ENCODE data around the gene LONRF2.

The LONRF2 gene

GRCh38 chr2:100320547-100321178 lies 1.6 kb downstream of the LONRF2 start:
- no peak for DNase-seq (ENCODE audit: low read depth)
- TF ChIP-seq CTCF (IDR thresholded peaks at IDR 0.05; ENCODE audit: insufficient read depth, low read depth, low read length, missing control alignments), result no peak
- H3K4me3 ChIP-seq (ENCODE audit: low read depth, low read length), result no peak overlapping the region

DNA sequence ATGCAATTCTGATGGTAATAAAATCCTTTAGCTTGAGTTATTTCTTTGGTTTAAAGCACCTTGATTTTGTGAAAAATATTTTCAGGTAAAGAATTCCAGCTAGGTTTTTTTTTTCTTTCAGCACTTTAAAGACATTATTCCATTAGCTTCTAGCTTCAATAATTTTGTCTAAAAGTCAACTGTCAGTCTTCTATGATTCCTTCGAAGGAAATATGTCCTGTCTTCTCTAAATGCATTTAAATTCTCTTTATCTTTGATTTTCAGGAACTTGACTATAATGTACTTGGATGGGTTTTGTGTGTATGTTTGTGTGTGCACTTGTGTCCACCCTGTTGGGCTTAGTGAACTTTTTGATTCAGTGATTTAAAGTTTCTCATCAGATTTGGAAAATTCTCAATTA lies 4.7 kb downstream of the LONRF2 start:
- H3K4me3 ChIP-seq (ENCODE audit: low read depth, low read length), result no peak overlapping the region
- no peak for TF ChIP-seq CTCF (IDR thresholded peaks at IDR 0.05; ENCODE audit: insufficient read depth, low read depth, low read length, missing control alignments)
- DNase-seq (ENCODE audit: low read depth), result no peak

- no peak for DNase-seq (ENCODE audit: low read depth)
- H3K4me3 ChIP-seq (ENCODE audit: low read depth, low read length), result no peak overlapping the region
- TF ChIP-seq CTCF (IDR thresholded peaks at IDR 0.05; ENCODE audit: insufficient read depth, low read depth, low read length, missing control alignments), result no peak
Observed at GRCh38 chr2:100309973-100310719, 12.2 kb downstream of the LONRF2 start.

DNA sequence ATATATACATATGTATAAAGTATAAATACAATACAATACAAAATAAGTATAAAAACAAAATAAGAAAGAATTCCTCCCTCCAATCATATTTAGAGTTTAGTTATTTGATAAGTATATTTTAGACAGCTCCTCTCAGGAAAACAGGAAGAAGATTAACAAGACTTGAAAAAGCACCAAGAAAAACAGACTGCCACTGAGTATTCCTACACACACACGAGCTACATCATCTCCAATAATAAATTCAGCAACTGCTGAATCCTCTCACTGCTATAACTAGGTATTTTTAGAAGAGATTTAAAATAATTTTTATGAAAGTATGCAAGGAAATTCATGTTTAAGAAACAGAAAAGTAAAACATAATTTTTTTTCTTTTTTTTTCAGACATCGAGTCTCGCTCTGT lies 13.0 kb downstream of the LONRF2 start:
- no peak overlapping the region for H3K4me3 ChIP-seq (ENCODE audit: low read depth, low read length)
- no peak for DNase-seq (ENCODE audit: low read depth)
- TF ChIP-seq CTCF (IDR thresholded peaks at IDR 0.05; ENCODE audit: insufficient read depth, low read depth, low read length, missing control alignments), result no peak

GRCh38 chr2:100303744-100304143 lies 18.6 kb downstream of the LONRF2 start:
- H3K4me3 ChIP-seq (ENCODE audit: low read depth, low read length), result no peak overlapping the region
- no peak for DNase-seq (ENCODE audit: low read depth)
- no peak for TF ChIP-seq CTCF (IDR thresholded peaks at IDR 0.05; ENCODE audit: insufficient read depth, low read depth, low read length, missing control alignments)

DNA sequence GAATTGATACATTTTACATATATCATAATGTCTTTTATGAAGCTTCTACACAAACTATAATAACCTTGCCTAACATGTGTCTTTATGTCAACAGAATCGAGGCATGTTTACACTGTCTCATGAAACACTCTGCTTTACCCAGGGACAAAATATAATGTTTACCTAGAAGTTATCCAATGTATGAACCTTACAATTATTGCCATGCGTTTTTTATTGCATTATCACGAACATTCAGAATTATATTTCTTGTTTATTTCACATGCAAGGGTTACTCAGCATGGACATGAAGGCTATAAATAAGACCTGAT lies 19.8 kb downstream of the LONRF2 start:
- H3K4me3 ChIP-seq (ENCODE audit: low read depth, low read length), result no peak overlapping the region
- TF ChIP-seq CTCF (IDR thresholded peaks at IDR 0.05; ENCODE audit: insufficient read depth, low read depth, low read length, missing control alignments), result no peak
- DNase-seq (ENCODE audit: low read depth), result no peak

All from GM12865 (cell line).